GM12873 (cell line): ENCODE results near the gene HUNK.

Experiments used
- CTCF ChIP-seq: IDR thresholded peaks from 2 replicates; pipeline ENCODE4 v1.5.1; 2012; ENCODE audit warnings: low read depth, mild to moderate bottlenecking, moderate library complexity, low read length, control low read depth; ENCODE audit not compliant: insufficient read depth; ENCODE audit errors: missing control alignments

Gene HUNK

DNA sequence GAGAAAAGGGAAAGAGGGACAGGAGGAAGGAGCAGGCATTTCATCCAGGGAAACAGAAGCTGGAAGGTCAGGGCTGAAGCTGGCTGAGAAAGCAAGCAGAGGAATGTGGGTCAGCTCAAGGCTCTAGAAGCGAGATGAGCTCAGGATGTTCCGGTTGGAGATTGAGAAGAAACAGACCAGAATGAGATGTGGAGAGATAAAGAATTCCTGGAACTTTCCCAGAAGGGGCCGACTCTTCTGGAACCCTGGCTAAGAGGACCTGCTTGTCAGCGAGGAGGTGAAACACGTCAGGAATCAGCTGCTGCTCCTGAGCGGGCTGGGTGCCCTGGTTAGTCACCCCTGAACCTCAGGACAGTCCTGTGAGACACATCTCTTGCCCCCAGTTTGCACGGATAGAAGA is 75.9 kb downstream of the HUNK start:
- no peak for TF ChIP-seq CTCF

DNA sequence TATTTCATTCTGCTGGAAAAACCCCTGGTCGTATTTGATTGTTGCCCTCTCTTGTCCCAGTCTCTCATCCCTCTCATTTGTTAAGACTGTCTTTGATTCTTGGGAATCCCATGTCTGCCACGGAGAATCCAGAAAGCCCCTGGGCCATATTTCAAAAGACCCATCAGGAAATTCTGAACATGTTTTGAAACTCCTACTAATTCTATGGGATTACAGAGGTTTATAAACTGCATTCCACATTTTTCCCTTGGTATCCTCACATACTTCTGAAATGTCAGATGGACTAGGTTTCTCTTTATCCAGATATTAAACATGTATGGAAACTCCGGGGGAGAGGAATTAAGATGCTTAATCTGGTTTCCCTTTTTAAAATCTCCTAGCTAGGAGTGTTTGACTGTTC is 80.0 kb downstream of the HUNK start:
- TF ChIP-seq CTCF, result no peak

DNA sequence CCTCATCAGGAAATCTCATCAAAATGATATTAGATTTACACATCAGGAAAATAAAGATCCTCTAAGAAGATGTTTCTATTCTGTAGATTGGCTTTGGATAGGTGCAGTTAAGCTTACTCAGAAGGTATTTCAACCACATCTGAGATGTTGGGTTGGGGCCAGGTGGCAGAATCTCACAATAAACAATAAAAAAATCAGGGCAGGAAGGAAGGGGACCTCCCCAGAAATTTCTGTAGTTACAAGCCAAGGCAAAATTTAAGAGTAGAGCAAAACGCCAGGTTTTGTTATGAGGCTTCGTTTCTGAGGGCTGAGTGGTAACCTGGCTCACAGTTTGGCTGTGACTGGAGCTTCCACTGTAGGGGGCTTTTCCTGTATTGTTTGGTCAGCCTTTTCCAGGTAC is 84.8 kb downstream of the HUNK start:
- TF ChIP-seq CTCF, result no peak

GRCh38 chr21:31959881-31960280 is 87.1 kb downstream of the HUNK start:
- TF ChIP-seq CTCF, result no peak

DNA sequence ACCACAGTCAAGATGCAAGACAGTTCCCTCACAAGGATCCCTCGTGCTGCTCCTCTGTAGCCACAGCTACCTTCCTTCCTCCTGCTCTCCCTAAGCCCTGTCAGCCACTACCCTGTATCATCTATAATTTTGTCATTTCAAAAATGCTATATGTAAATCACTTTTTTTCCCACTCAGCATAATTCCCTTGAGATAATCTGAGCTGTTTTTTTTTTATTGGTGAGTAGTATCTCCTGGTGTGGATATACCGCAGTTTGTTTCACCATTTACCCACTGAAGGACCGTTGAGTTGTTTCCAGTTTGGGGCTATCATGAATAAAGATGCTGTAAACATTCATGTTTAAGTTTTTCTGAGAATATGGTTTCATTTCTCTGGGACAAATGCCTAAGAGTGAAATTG is 88.2 kb downstream of the HUNK start:
- TF ChIP-seq CTCF, result no peak

GRCh38 chr21:31961704-31962103 is 88.9 kb downstream of the HUNK start:
- TF ChIP-seq CTCF, result no peak

GRCh38 chr21:31964692-31965091 is 91.9 kb downstream of the HUNK start:
- no peak for TF ChIP-seq CTCF

GRCh38 chr21:31967334-31967733 is 94.5 kb downstream of the HUNK start:
- no peak for TF ChIP-seq CTCF
